ENCODE results near the gene SKOR2. TPM values are rescaled to one million over a fixed set of nuclear protein-coding genes. Genes with fewer than 3 reads are reported as not detected.

SKOR2 gene
- total RNA-seq, 1 donor from 2014 or later = not detected

- no peak for DNase-seq (ENCODE audit: extremely low spot score in 2 of 2)
- intact Hi-C loops (cut with DNase I) = no loop called here
Observed at GRCh38 chr18:47254341-47254939, 3.0 kb upstream of the SKOR2 start.

GRCh38 chr18:47253101-47253654 lies 1.7 kb upstream of the SKOR2 start:
- Histone ChIP-seq H3K36me3 (no peaks in the 10 kb centered on the region), H3K4me1 (no peaks in the 10 kb centered on the region), H3K27ac (no peak overlapping the region), H3K4me3 (no peak overlapping the region), H3K9me3 (no peaks in the 10 kb centered on the region), H3K27me3 (peaks cover 9% of the 10 kb centered on the region)
- DNase-seq (ENCODE audit: extremely low spot score in 2 of 2) = no peak
- intact Hi-C loops (cut with DNase I) = no loop called here
- TF ChIP-seq CTCF (IDR thresholded peaks at IDR 0.05) (no peak), POLR2AphosphoS5 (IDR thresholded peaks at IDR 0.05; ENCODE audit: insufficient read depth in 1 of 2, low read depth in 1 of 2) (no peak), POLR2A (IDR thresholded peaks at IDR 0.05) (no peak)

More at GRCh38 chr18:47254341-47254939, 3.0 kb upstream of the SKOR2 start:
- Histone ChIP-seq H3K4me3 (no peak overlapping the region), H3K4me1 (no peaks in the 10 kb centered on the region), H3K9me3 (no peaks in the 10 kb centered on the region), H3K27ac (no peak overlapping the region), H3K36me3 (no peaks in the 10 kb centered on the region), H3K27me3 (peaks cover 5% of the 10 kb centered on the region)
- no peak for TF ChIP-seq POLR2AphosphoS5 (IDR thresholded peaks at IDR 0.05; ENCODE audit: insufficient read depth in 1 of 2, low read depth in 1 of 2)
- no peak for TF ChIP-seq CTCF (IDR thresholded peaks at IDR 0.05)
- no peak for TF ChIP-seq POLR2A (IDR thresholded peaks at IDR 0.05)

- Histone ChIP-seq H3K36me3 (no peaks in the 10 kb centered on the region), H3K9me3 (no peaks in the 10 kb centered on the region), H3K4me3 (no peak overlapping the region), H3K27me3 (peaks cover 9% of the 10 kb centered on the region), H3K27ac (no peak overlapping the region), H3K4me1 (no peaks in the 10 kb centered on the region)
- no peak for DNase-seq (ENCODE audit: extremely low spot score in 2 of 2)
- intact Hi-C loops (cut with DNase I) = no loop called here
- TF ChIP-seq CTCF (IDR thresholded peaks at IDR 0.05) (no peak), POLR2A (IDR thresholded peaks at IDR 0.05) (no peak), POLR2AphosphoS5 (IDR thresholded peaks at IDR 0.05; ENCODE audit: insufficient read depth in 1 of 2, low read depth in 1 of 2) (no peak)
Observed at GRCh38 chr18:47250391-47251046, 941 bp downstream of the SKOR2 start.

GRCh38 chr18:47249314-47249981 lies 2.0 kb downstream of the SKOR2 start:
- Histone ChIP-seq H3K27ac (no peak overlapping the region), H3K9me3 (no peaks in the 10 kb centered on the region), H3K4me1 (no peaks in the 10 kb centered on the region), H3K27me3 (peaks cover 9% of the 10 kb centered on the region), H3K4me3 (no peak overlapping the region), H3K36me3 (no peaks in the 10 kb centered on the region)
- TF ChIP-seq CTCF (IDR thresholded peaks at IDR 0.05) = no peak
- TF ChIP-seq POLR2A (IDR thresholded peaks at IDR 0.05) = no peak
- DNase-seq (ENCODE audit: extremely low spot score in 2 of 2) = no peak
- intact Hi-C loops (cut with DNase I) = no loop called here

All from vagina (tissue), 2 donors.